ENCODE data around the gene NPM3. TPM values are rescaled to one million over a fixed set of nuclear protein-coding genes. Genes with fewer than 3 reads are reported as not detected.

The NPM3 gene
- total RNA-seq, 6 donors from 2014 or later: 8.4 to 22.7 (median 16.8) TPM

DNA sequence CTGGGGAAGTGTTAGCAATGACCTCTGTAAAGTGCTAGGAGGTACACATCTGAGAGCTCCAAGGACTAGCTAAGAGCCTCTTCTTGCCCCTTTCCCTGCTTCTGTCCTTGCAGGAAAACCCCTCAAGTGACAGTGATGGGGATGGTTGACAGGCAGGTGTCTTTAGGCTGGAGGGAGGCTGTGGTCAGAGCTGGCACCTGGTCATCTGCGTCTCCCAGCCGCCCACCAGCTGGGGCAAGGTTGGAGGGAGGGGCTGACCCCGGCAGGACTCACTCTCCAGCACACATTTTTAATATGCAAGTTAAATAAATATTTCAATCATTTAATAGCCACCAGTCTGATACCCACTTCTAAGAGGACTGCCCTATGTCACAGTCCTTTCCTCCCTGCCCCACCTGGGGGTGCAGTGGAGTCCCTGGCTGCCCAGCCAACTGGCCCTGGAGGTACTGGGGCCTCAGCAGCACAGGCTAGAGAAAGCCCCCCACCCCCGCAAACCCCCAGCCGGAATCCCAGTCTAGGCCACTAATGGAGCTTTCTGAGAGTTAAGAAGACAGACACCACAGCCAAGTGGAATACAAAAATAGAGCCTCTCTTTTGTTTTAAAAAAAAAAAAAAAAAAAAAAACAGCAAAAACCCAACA, 13.6 kb downstream of the NPM3 start:
- Histone ChIP-seq H3K4me1 (peaks cover under 1 to 11% (median 2%) of the 10 kb centered on the region in 4 donors), H3K27me3 (peaks cover 0 to 27% (median 14%) of the 10 kb centered on the region in 4 donors), H3K36me3 (no peaks in the 10 kb centered on the region), H3K4me3 (no peak overlapping the region), H3K9me3 (no peaks in the 10 kb centered on the region), H3K27ac (no peak overlapping the region)
- WGBS, 2 donors: 87 to 97% methylated on average over 5 of the region's 5 CpGs
- ATAC-seq (ENCODE audit: low FRiP score in 2 of 2) (no peak), DNase-seq (no peak)
- TF ChIP-seq, protein P1, sequence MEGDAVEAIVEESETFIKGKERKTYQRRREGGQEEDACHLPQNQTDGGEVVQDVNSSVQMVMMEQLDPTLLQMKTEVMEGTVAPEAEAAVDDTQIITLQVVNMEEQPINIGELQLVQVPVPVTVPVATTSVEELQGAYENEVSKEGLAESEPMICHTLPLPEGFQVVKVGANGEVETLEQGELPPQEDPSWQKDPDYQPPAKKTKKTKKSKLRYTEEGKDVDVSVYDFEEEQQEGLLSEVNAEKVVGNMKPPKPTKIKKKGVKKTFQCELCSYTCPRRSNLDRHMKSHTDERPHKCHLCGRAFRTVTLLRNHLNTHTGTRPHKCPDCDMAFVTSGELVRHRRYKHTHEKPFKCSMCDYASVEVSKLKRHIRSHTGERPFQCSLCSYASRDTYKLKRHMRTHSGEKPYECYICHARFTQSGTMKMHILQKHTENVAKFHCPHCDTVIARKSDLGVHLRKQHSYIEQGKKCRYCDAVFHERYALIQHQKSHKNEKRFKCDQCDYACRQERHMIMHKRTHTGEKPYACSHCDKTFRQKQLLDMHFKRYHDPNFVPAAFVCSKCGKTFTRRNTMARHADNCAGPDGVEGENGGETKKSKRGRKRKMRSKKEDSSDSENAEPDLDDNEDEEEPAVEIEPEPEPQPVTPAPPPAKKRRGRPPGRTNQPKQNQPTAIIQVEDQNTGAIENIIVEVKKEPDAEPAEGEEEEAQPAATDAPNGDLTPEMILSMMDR (IDR thresholded peaks at IDR 0.05): no peak
- TF ChIP-seq POLR2A (IDR thresholded peaks at IDR 0.05): no peak

DNA sequence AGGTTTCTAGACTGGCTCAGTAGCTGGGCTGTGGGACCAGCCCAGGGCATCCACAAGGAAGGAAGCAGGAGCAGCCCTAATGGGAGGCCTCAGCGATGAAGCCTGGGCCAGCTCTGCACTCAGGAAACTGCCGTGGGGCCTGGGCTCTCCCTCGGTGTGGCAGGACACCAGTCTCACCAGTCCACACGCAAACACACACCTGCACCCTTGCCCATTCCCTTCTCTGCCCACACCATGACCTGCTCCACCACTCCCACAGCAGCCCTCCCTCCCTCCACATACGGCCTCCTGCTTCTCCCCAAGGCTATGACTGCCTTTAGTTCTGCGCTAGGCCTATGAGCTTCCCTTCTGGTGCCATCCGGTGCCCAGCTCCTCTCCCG, 14.5 kb downstream of the NPM3 start:
- Histone ChIP-seq H3K27me3 (peaks cover 0 to 22% (median 6%) of the 10 kb centered on the region in 4 donors), H3K27ac (no peak overlapping the region), H3K9me3 (no peaks in the 10 kb centered on the region), H3K4me3 (no peak overlapping the region), H3K4me1 (peaks cover 0 to 11% (median 0%) of the 10 kb centered on the region in 4 donors), H3K36me3 (no peaks in the 10 kb centered on the region)
- TF ChIP-seq POLR2A (IDR thresholded peaks at IDR 0.05) (no peak), POLR2AphosphoS5 (IDR thresholded peaks at IDR 0.05) (no peak), EP300 (IDR thresholded peaks at IDR 0.05) (no peak)
- TF ChIP-seq, protein P1 (IDR thresholded peaks at IDR 0.05): no peak
- DNase-seq: no peak
- 77 to 80% methylated on average over 8 of the region's 8 CpGs for WGBS, 2 donors
- ATAC-seq (ENCODE audit: low FRiP score in 2 of 2): no peak

DNA sequence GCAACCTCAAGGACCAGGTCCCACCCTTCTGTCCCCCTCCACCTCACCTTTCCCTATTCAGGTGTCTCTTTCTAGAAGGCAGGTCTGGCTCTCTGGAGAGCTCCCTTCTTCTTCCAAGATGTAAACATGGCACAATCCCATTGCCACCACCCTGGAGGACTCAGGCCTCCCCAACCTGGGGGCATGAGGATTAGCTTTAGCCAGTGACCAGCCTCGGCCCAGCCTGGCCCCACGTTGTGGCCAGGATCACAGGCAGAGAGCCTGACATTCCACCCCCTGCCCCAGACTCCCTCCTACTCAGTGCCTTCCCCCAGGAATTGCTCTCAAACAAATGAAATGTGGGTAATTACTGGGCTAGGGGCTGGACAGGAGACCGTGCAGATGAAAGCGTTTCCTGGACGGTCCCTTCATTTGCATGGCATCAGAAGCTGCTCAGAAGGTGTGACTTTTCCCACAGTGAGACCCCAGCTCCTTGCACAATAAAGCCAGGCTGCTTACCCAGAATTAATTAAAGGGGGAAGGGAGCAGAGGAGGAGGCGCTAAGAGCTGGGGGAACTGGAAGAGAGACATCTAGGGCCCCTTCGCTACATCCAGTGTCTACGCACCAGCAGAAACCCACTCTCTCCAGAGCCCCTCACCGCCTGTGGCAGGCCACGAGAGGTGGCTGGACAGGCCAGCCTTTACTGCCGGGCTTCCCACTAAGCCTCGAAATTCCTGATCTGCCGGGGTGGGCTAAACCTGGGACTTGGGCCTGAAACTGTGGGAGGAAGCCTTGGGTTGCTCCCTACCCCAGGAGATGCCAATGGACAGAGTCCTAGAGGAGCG, 15.1 kb downstream of the NPM3 start:
- H3K36me3 ChIP-seq: no peaks in the 10 kb centered on the region
- H3K9me3 ChIP-seq: no peaks in the 10 kb centered on the region
- H3K27me3 ChIP-seq: peaks cover 0 to 21% (median 5%) of the 10 kb centered on the region in 4 donors
- ATAC-seq (ENCODE audit: low FRiP score in 2 of 2) (no peak), DNase-seq (no peak)
- H3K27ac ChIP-seq: no peak overlapping the region
- 63 to 71% methylated on average over 13 to 14 of the region's 14 CpGs for WGBS, 2 donors
- no peak for TF ChIP-seq EP300 (IDR thresholded peaks at IDR 0.05)
- no peak for TF ChIP-seq POLR2AphosphoS5 (IDR thresholded peaks at IDR 0.05)
- TF ChIP-seq, protein P1 (IDR thresholded peaks at IDR 0.05): no peak
- no peak for TF ChIP-seq POLR2A (IDR thresholded peaks at IDR 0.05)
- H3K4me1 ChIP-seq: peaks cover 0 to 11% (median 0%) of the 10 kb centered on the region in 4 donors
- no peak overlapping the region for H3K4me3 ChIP-seq

DNA sequence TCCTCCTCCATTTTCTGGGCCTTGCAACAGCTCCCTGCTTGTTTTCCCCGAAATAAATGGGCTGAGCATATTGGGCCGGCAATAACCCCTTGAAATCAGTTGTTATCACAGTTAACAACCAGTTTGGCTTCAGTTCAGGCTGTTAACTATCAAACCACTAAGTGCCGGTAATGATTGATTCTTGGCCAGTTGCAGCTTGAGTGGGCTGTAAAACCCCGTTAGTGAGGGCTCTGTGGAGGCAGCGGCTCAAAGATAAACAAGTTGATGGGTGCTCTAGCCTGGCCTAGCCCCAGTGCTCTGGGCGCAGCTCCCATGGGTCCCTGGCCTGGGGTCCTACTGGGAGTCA, 15.7 kb downstream of the NPM3 start:
- Histone ChIP-seq H3K36me3 (no peaks in the 10 kb centered on the region), H3K27me3 (peaks cover 0 to 16% (median 2%) of the 10 kb centered on the region in 4 donors), H3K4me3 (no peak overlapping the region), H3K27ac (peak overlapping the region in 1 of 4 donors; percentile 21), H3K9me3 (no peaks in the 10 kb centered on the region), H3K4me1 (peaks cover 0 to 11% (median 0%) of the 10 kb centered on the region in 4 donors)
- TF ChIP-seq POLR2AphosphoS5 (IDR thresholded peaks at IDR 0.05): no peak
- no peak for TF ChIP-seq POLR2A (IDR thresholded peaks at IDR 0.05)
- TF ChIP-seq, protein P1 (IDR thresholded peaks at IDR 0.05): no peak
- TF ChIP-seq EP300 (IDR thresholded peaks at IDR 0.05): no peak
- ATAC-seq (ENCODE audit: low FRiP score in 2 of 2): no peak
- DNase-seq: no peak
- WGBS, 2 donors: 36 to 47% methylated on average over 3 to 6 of the region's 6 CpGs
